Astrocyte (in vitro differentiated cells and primary cell): ENCODE data around the gene TFAP2A. TPM values are rescaled to one million over a fixed set of nuclear protein-coding genes. Genes with fewer than 3 reads are reported as not detected.

Experiments
- DNase-seq: peaks from one replicate; pipeline ENCODE4 v3.0.0-alpha.2; 2010; ENCODE audit warnings: low read depth
- FAIRE-seq: peaks from 2 replicates; lab custom pipeline; 2011; peaks lifted over from hg19 to GRCh38; lab: Jason Lieb, UNC
- H2AFZ ChIP-seq: 2 replicates; pipeline ENCODE4 v1.6.0; 2012; ENCODE audit warnings: low read depth, low read length, inconsistent platforms
- H3K27ac ChIP-seq: 2 replicates; pipeline ENCODE4 v1.5.1; 2011; ENCODE audit warnings: low read depth, low read length, inconsistent platforms
- H3K27me3 ChIP-seq: 2 replicates; pipeline ENCODE4 v1.6.0; 2011; ENCODE audit warnings: low read length, inconsistent platforms; ENCODE audit not compliant: insufficient read depth
- H3K36me3 ChIP-seq: 2 replicates; pipeline ENCODE4 v1.5.1; 2011; ENCODE audit warnings: low read length, inconsistent platforms; ENCODE audit not compliant: insufficient read depth
- H3K4me1 ChIP-seq: 2 replicates; pipeline ENCODE4 v1.5.1; 2011; ENCODE audit warnings: low read length, inconsistent platforms; ENCODE audit not compliant: insufficient read depth
- H3K4me2 ChIP-seq: 2 replicates; pipeline ENCODE4 v1.6.0; 2012; ENCODE audit warnings: low read length, inconsistent platforms
- H3K4me3 ChIP-seq: 2 replicates; pipeline ENCODE4 v1.5.1; 2011; ENCODE audit warnings: low read depth, mild to moderate bottlenecking, low read length, inconsistent platforms; ENCODE audit not compliant: insufficient read depth
- H3K79me2 ChIP-seq: 2 replicates; pipeline ENCODE4 v1.6.0; 2012; ENCODE audit warnings: mild to moderate bottlenecking, low read length, inconsistent platforms; ENCODE audit not compliant: insufficient read depth
- H3K9ac ChIP-seq: 2 replicates; pipeline ENCODE4 v1.6.0; 2012; ENCODE audit warnings: mild to moderate bottlenecking, low read length, inconsistent platforms
- H3K9me3 ChIP-seq: 2 replicates; pipeline ENCODE4 v1.5.1; 2012; ENCODE audit warnings: low read depth, mild to moderate bottlenecking, low read length, inconsistent platforms; ENCODE audit not compliant: insufficient read depth
- H4K20me1 ChIP-seq: 2 replicates; pipeline ENCODE4 v1.6.0; 2012; ENCODE audit warnings: low read length, inconsistent platforms; ENCODE audit not compliant: insufficient read depth
- H3K27ac Mint-ChIP-seq: one replicate; pipeline ENCODE4 v1.8.0; 2021; ENCODE audit warnings: mild to moderate bottlenecking, mixed read lengths; ENCODE audit not compliant: unreplicated experiment
- H3K27me3 Mint-ChIP-seq: one replicate; pipeline ENCODE4 v1.8.0; 2021; ENCODE audit warnings: low read depth, mixed read lengths; ENCODE audit not compliant: unreplicated experiment
- H3K36me3 Mint-ChIP-seq: one replicate; pipeline ENCODE4 v1.8.0; 2021; ENCODE audit warnings: low read depth, mixed read lengths; ENCODE audit not compliant: unreplicated experiment
- H3K4me1 Mint-ChIP-seq: one replicate; pipeline ENCODE4 v1.8.0; 2021; ENCODE audit warnings: low read depth, mixed read lengths; ENCODE audit not compliant: unreplicated experiment
- H3K4me3 Mint-ChIP-seq: one replicate; pipeline ENCODE4 v1.8.0; 2021; ENCODE audit warnings: mild to moderate bottlenecking, moderate library complexity, mixed read lengths; ENCODE audit not compliant: unreplicated experiment
- H3K9me3 Mint-ChIP-seq: one replicate; pipeline ENCODE4 v1.8.0; 2021; ENCODE audit warnings: mild to moderate bottlenecking, mixed read lengths; ENCODE audit not compliant: unreplicated experiment
- EZH2 ChIP-seq: IDR thresholded peaks from 2 replicates; pipeline ENCODE4 v1.6.1; 2012; ENCODE audit warnings: mild to moderate bottlenecking, low read length, inconsistent platforms; ENCODE audit not compliant: insufficient read depth
- total RNA-seq: library from RNA; stranded (reverse); gene quantifications from 2 replicates; pipeline ENCODE4 v1.2.1, GENCODE V29; 2021
- TF ChIP-seq, protein P1 (sequence below): IDR thresholded peaks from 2 replicates; pipeline ENCODE4 v1.5.1; 2011; ENCODE audit warnings: low read depth, mild to moderate bottlenecking, inconsistent platforms, low read length, moderate library complexity; ENCODE audit not compliant: insufficient read depth

Gene TFAP2A
- total RNA-seq, 1 donor from 2014 or later, result 6.6 TPM

DNA sequence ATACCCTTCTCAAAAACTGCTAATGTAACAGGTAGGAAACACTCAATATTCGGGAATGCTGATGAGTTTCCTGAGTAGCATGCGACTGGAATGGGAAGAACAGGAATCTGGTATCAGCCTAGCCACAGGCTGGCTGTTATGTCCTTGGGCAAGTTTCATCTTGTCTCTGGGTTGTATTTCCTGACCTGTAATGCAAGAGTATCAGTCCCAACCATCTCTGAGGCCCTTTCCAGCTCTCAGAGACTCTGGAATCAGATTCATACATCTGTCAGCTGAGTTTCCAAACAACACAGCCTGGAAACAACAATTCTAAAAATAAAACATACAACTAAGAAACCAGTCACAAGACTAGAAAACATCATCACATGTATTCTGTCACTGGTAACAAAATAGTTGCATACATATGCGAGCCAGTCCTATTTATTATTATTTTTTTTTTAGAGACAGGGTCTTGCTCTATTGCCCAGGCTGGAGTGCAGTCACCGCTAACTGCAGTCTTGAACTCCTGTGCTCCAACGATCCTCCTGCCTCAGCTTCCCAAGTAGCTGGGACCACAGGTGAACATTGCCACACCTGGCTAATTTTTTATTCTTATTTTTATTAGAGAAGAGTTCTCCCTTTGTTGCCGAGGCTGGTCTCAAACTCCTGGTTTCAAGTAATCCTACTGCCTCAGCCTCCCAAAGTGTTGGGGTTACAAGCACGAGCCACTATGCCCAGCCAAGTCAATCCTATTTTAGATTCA is 16.7 kb upstream of the TFAP2A start:
- no peaks in the 10 kb centered on the region for H3K36me3 ChIP-seq
- no peak overlapping the region for H3K4me2 ChIP-seq
- H3K9me3 Mint-ChIP-seq, result no peaks in the 10 kb centered on the region
- peak overlapping the region; percentile 72 for H3K27ac Mint-ChIP-seq
- no peaks in the 10 kb centered on the region for H3K9me3 ChIP-seq
- no peak for FAIRE-seq
- H3K27ac ChIP-seq, result no peak overlapping the region
- H3K4me3 ChIP-seq, result no peak overlapping the region
- H3K27me3 ChIP-seq, result peaks cover 18% of the 10 kb centered on the region
- TF ChIP-seq, protein P1, sequence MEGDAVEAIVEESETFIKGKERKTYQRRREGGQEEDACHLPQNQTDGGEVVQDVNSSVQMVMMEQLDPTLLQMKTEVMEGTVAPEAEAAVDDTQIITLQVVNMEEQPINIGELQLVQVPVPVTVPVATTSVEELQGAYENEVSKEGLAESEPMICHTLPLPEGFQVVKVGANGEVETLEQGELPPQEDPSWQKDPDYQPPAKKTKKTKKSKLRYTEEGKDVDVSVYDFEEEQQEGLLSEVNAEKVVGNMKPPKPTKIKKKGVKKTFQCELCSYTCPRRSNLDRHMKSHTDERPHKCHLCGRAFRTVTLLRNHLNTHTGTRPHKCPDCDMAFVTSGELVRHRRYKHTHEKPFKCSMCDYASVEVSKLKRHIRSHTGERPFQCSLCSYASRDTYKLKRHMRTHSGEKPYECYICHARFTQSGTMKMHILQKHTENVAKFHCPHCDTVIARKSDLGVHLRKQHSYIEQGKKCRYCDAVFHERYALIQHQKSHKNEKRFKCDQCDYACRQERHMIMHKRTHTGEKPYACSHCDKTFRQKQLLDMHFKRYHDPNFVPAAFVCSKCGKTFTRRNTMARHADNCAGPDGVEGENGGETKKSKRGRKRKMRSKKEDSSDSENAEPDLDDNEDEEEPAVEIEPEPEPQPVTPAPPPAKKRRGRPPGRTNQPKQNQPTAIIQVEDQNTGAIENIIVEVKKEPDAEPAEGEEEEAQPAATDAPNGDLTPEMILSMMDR, result no peak
- no peak for DNase-seq
- peaks cover 17% of the 10 kb centered on the region for H3K27me3 Mint-ChIP-seq
- H3K79me2 ChIP-seq, result no peaks in the 10 kb centered on the region
- no peak overlapping the region for H3K4me3 Mint-ChIP-seq
- H4K20me1 ChIP-seq, result no peaks in the 10 kb centered on the region
- no peak overlapping the region for H3K9ac ChIP-seq
- no peak overlapping the region for H2AFZ ChIP-seq
- H3K4me1 ChIP-seq, result peaks cover 8% of the 10 kb centered on the region
- H3K36me3 Mint-ChIP-seq, result peaks cover 2% of the 10 kb centered on the region
- H3K4me1 Mint-ChIP-seq, result peaks cover 10% of the 10 kb centered on the region

DNA sequence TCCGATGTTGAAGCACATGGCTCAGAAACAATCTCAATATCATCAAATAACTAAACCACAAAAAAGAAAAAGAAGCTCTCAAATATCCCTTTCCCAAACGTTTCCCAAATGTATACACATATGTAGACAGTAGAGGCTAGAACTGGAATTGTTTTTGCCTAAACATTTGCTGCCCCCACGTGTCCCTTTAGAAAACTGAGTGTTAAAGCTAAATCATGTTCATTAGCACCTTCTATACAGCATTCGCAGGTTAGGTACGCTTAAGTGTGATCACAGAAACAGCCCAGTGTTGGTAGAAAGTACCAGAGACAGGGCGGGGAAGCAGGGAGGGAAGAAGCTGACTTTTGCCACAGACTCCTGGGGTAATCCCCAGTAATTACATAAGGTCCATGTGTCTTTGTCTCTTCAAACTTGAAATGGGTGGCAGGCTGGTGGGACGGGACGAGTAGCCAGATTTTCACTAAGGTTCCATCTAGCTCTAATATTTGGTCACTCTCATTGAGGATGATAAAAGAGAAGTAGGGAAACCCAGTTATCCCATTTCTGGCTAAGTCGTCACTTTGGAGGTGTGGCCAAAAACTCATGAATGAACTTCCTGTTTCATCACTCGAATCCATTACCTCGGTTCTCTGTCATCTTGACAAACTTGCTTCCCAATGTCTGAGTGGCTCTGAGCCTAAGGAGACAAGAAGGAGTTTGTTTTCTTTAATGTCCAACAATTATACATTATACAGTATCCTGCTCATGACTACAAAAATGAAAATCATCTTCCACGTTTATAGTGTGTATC is 15.0 kb upstream of the TFAP2A start:
- H3K4me3 Mint-ChIP-seq, result no peak overlapping the region

More for the DNA sequence above, 15.0 kb upstream of the TFAP2A start:
- Histone ChIP-seq H3K79me2 (no peaks in the 10 kb centered on the region), H3K4me2 (peak overlapping the region; percentile 37), H3K36me3 (no peaks in the 10 kb centered on the region), H3K9me3 (no peaks in the 10 kb centered on the region), H2AFZ (no peak overlapping the region), H4K20me1 (no peaks in the 10 kb centered on the region), H3K9ac (no peak overlapping the region), H3K27me3 (peaks cover 29% of the 10 kb centered on the region), H3K4me1 (peaks cover 11% of the 10 kb centered on the region), H3K27ac (no peak overlapping the region), H3K4me3 (no peak overlapping the region)
- TF ChIP-seq EZH2, result no peak
- TF ChIP-seq, protein P1, result peak; percentile 50
- H3K27me3 Mint-ChIP-seq, result peaks cover 32% of the 10 kb centered on the region
- peak; percentile 30 for DNase-seq
- no peak overlapping the region for H3K27ac Mint-ChIP-seq
- peaks cover 11% of the 10 kb centered on the region for H3K4me1 Mint-ChIP-seq
- H3K36me3 Mint-ChIP-seq, result peaks cover 2% of the 10 kb centered on the region
- FAIRE-seq, result no peak
- H3K9me3 Mint-ChIP-seq, result no peaks in the 10 kb centered on the region
